ENCODE data around the gene CAMKK1.

- TF ChIP-seq CTCF (IDR thresholded peaks at IDR 0.05) (peak; percentile 46 to 70 (median 58)), POLR2A (IDR thresholded peaks at IDR 0.05) (no peak)
Measured at GRCh38 chr17:3827124-3827773, 65.6 kb downstream of the CAMKK1 start.

Measured in esophagus squamous epithelium (tissue), 4 donors.